HepG2 (cell line): ENCODE measurements around the gene PANK3. TPM values are rescaled to one million over a fixed set of nuclear protein-coding genes. Genes with fewer than 3 reads are reported as not detected.

ENCODE experiments used
- ATAC-seq: fragments of 200-7000 bp; cut with Tn5 transposase; 3 replicates; pipeline ENCODE4 v1.9.1; 2020; ENCODE audit warnings: mild to moderate bottlenecking, moderate library complexity
- BruUV-seq: library from RNA; stranded (reverse); fragments of 400-500 nt; replicated peaks from 2 replicates; lab custom pipeline; 2021; lab: Mats Ljungman, UMichigan
- CTCF ChIA-PET: fragments of 300-600 bp; formaldehyde crosslinking; extraction: SDS; loops from one replicate; lab custom pipeline; 2021; ENCODE audit warnings: low total read pairs, inconsistent platforms, low intra/inter-chr PET ratio; lab: Yijun Ruan, JAX
- POLR2A ChIA-PET: fragments of 350-600 bp; sonication (Branson Sonifier 250); formaldehyde crosslinking; loops from one replicate; lab custom pipeline; 2020; ENCODE audit warnings: antibody characterized with exemption, inconsistent platforms; lab: Yijun Ruan, JAX
- DNase-seq: peaks from one replicate; pipeline ENCODE4 v3.0.0-alpha.2; 2015; ENCODE audit warnings: low spot score
- FAIRE-seq: peaks from 3 replicates; lab custom pipeline; 2011; peaks lifted over from hg19 to GRCh38; lab: Jason Lieb, UNC
- H2AFZ ChIP-seq: one replicate; pipeline ENCODE4 v1.6.1; 2011; ENCODE audit warnings: low read length, inconsistent platforms
- H3K27ac ChIP-seq: fragments of 300-600 bp; 3 replicates; pipeline ENCODE4 v1.8.0; 2011; ENCODE audit warnings: mixed run types, mild to moderate bottlenecking, mixed read lengths, low read length, inconsistent platforms; ENCODE audit not compliant: insufficient read depth; ENCODE audit errors: extremely low read length
- H3K27me3 ChIP-seq, 2 experiments: fragments of 200-600 bp in 1 of 2; 2 replicates in 1 of 2; 3 replicates in 1 of 2; pipeline versions ENCODE4 v1.6.0 to v1.8.0; 2011; ENCODE audit warnings: low read length in 2 of 2, mild to moderate bottlenecking in 2 of 2, moderate library complexity in 2 of 2, inconsistent platforms in 1 of 2; ENCODE audit not compliant: insufficient read depth in 2 of 2, control insufficient read depth in 1 of 2
- H3K36me3 ChIP-seq, 2 experiments: fragments of 200-600 bp in 1 of 2; replicated peaks in 1 of 2; 2 replicates in 1 of 2; 3 replicates in 1 of 2; pipeline versions ENCODE4 v1.5.1 to v1.8.0; 2011; ENCODE audit warnings: low read length in 2 of 2, inconsistent platforms in 1 of 2; ENCODE audit not compliant: insufficient read depth in 2 of 2, control insufficient read depth in 1 of 2
- H3K4me1 ChIP-seq: 2 replicates; pipeline ENCODE4 v1.5.1; 2012; ENCODE audit warnings: low read length, inconsistent platforms; ENCODE audit not compliant: insufficient read depth
- H3K4me2 ChIP-seq: 2 replicates; pipeline ENCODE4 v1.6.0; 2011; ENCODE audit warnings: low read depth, low read length, inconsistent platforms
- H3K4me3 ChIP-seq, 3 experiments: fragments of 200-600 bp in 1 of 3; sonication (generic), shearing (Covaris generic) in 1 of 3; replicated peaks in 1 of 3; 2 replicates each; pipeline ENCODE4 v1.5.1; 2011 to 2016; ENCODE audit warnings: low read length in 3 of 3, inconsistent platforms in 2 of 3, low read depth in 2 of 3, mild to moderate bottlenecking in 2 of 3, control low read depth in 1 of 3, mixed read lengths in 1 of 3; ENCODE audit not compliant: insufficient read depth in 1 of 3
- H3K79me2 ChIP-seq: one replicate; pipeline ENCODE4 v1.6.1; 2011; ENCODE audit warnings: low read length, inconsistent platforms; ENCODE audit not compliant: insufficient read depth
- H3K9ac ChIP-seq: 2 replicates; pipeline ENCODE4 v1.6.0; 2011; ENCODE audit warnings: mild to moderate bottlenecking, low read depth, low read length, inconsistent platforms; ENCODE audit not compliant: insufficient read depth
- H3K9me3 ChIP-seq: 2 replicates; pipeline ENCODE4 v1.5.1; 2012; ENCODE audit warnings: mild to moderate bottlenecking, low read length
- H4K20me1 ChIP-seq: 2 replicates; pipeline ENCODE4 v1.6.0; 2011; ENCODE audit warnings: inconsistent platforms, mild to moderate bottlenecking, low read length, moderate library complexity; ENCODE audit not compliant: insufficient read depth
- DDIT3 ChIP-seq: sonication (generic); formaldehyde crosslinking; IDR thresholded peaks from 2 replicates; pipeline ENCODE4 v1.4.0; 2020; ENCODE audit warnings: mild to moderate bottlenecking, missing genetic modification reagents
- HMGXB4 ChIP-seq, 2 experiments: sonication (generic) in 1 of 2; formaldehyde crosslinking in 1 of 2; IDR thresholded peaks; 2 replicates each; pipeline versions ENCODE4 v1.4.0 to v1.6.1; 2018 to 2020; ENCODE audit warnings: missing genetic modification reagents in 2 of 2, borderline replicate concordance in 1 of 2, low read depth in 1 of 2, mild to moderate bottlenecking in 1 of 2, missing biosample characterization in 1 of 2
- IRF1 ChIP-seq: sonication (generic); formaldehyde crosslinking; IDR thresholded peaks from 2 replicates; pipeline ENCODE4 v1.4.0; 2020; ENCODE audit warnings: low read depth, mild to moderate bottlenecking, missing genetic modification reagents
- MEF2D ChIP-seq: sonication (generic); formaldehyde crosslinking; IDR thresholded peaks from 2 replicates; pipeline ENCODE4 v1.5.1; 2020; ENCODE audit warnings: mild to moderate bottlenecking, missing genetic modification reagents
- NONO ChIP-seq, 2 experiments: fragments of 450-650 bp in 1 of 2; sonication (generic) in 1 of 2; formaldehyde crosslinking in 1 of 2; IDR thresholded peaks in 1 of 2; conservative IDR thresholded peaks in 1 of 2; 2 replicates each; pipeline versions ENCODE4 v1.6.1 to v1.8.0; 2017 to 2022; ENCODE audit warnings: mild to moderate bottlenecking in 1 of 2, missing genetic modification reagents in 1 of 2, moderate library complexity in 1 of 2
- PCBP2 ChIP-seq: fragments of 200-400 bp; formaldehyde crosslinking; optimal IDR thresholded peaks from 2 replicates; pipeline ENCODE3; 2018; ENCODE audit warnings: low read length, low read depth; ENCODE audit not compliant: poor library complexity, severe bottlenecking
- RBFOX2 ChIP-seq: fragments of 200-400 bp; formaldehyde crosslinking; IDR thresholded peaks from 2 replicates; pipeline ENCODE4 v1.6.1; 2017; ENCODE audit warnings: low read depth, mild to moderate bottlenecking, low read length
- TMF1 ChIP-seq: sonication (generic); formaldehyde crosslinking; IDR thresholded peaks from 2 replicates; pipeline ENCODE4 v1.8.1; 2022; ENCODE audit warnings: low read depth, missing genetic modification reagents
- ZNF232 ChIP-seq: sonication (generic); formaldehyde crosslinking; IDR thresholded peaks from 2 replicates; pipeline ENCODE4 v1.4.0; 2020; ENCODE audit warnings: missing genetic modification reagents, borderline replicate concordance
- ZNF30 ChIP-seq: sonication (generic); formaldehyde crosslinking; IDR thresholded peaks from 2 replicates; pipeline ENCODE4 v1.5.0; 2020; ENCODE audit warnings: mild to moderate bottlenecking, missing genetic modification reagents
- ZNF557 ChIP-seq: sonication (generic); formaldehyde crosslinking; IDR thresholded peaks from 2 replicates; pipeline ENCODE4 v1.4.0; 2020; ENCODE audit warnings: missing genetic modification reagents
- ZNF614 ChIP-seq: IDR thresholded peaks from 2 replicates; pipeline ENCODE4 v1.6.1; 2018; ENCODE audit warnings: missing biosample characterization, missing genetic modification reagents, inconsistent platforms, borderline replicate concordance
- ZNF616 ChIP-seq: sonication (generic); formaldehyde crosslinking; IDR thresholded peaks from 2 replicates; pipeline ENCODE4 v1.5.0; 2020; ENCODE audit warnings: low read depth, mild to moderate bottlenecking, missing genetic modification reagents
- ZNF646 ChIP-seq: sonication (generic); formaldehyde crosslinking; IDR thresholded peaks from 2 replicates; pipeline ENCODE4 v1.9.0; 2021; ENCODE audit warnings: mild to moderate bottlenecking, missing genetic modification reagents
- ZSCAN30 ChIP-seq: sonication (generic); formaldehyde crosslinking; IDR thresholded peaks from 2 replicates; pipeline ENCODE4 v1.5.0; 2020; ENCODE audit warnings: mild to moderate bottlenecking, missing genetic modification reagents
- WGBS: methylation state at CpG from one replicate; pipeline ENCODE4 v1.1.6; 2017; ENCODE audit warnings: low lambda C conversion rate; 5-methylcytosine and 5-hydroxymethylcytosine counted together
- in situ Hi-C: cut with HindIII; loops from 2 replicates; pipeline ENCODE4 v1.10.0; 2017; ENCODE audit warnings: low pct_unique_long_range_greater_than_20kb; ENCODE audit not compliant: extremely low pct_ligation_motif_present
- intact Hi-C: fragments of 100-400 bp; cut with micrococcal nuclease; formaldehyde crosslinking; loops from one replicate; pipeline ENCODE4 v1.10.0; 2022; ENCODE audit not compliant: unreplicated experiment
- polyA plus RNA-seq, 8 experiments: library from polyadenylated mRNA; depleted of rRNA in 3 of 8; stranded (reverse) in 7 of 8; unstranded in 1 of 8; fragments of >200 nt; fragmentation: Illumina TruSeq in 4 of 8; extraction: Trizol in 4 of 8; gene quantifications; 2 replicates each; pipeline versions ENCODE4 v1.2.1 to v1.2.3, GENCODE V29; 2011 to 2016; ENCODE audit warnings: low read depth in 4 of 8, missing spikeins in 1 of 8, mixed read lengths in 1 of 8; ENCODE audit not compliant: insufficient read depth in 1 of 8
- total RNA-seq, 5 experiments: library from RNA; depleted of rRNA; stranded (reverse); fragments of >200 nt; fragmentation: Illumina TruSeq; extraction: Trizol; gene quantifications; 2 replicates each; pipeline ENCODE4 v1.2.3, GENCODE V29; 2016; ENCODE audit warnings: low read depth in 1 of 5

The PANK3 gene
- total and polyA plus RNA-seq, 2 of the 13 experiments (the other 11 are each of a cell fraction or from before 2014, with no cell fraction given), result 26.9 to 69.5 TPM

GRCh38 chr5:168613996-168614395 lies 34.8 kb upstream of the PANK3 start:
- no peaks in the 10 kb centered on the region for H3K9me3 ChIP-seq
- FAIRE-seq (peak; percentile 12), ATAC-seq (peak; percentile 90), DNase-seq (peak; percentile 58)
- ChIA-PET POLR2A (interaction anchor here (1.1 kb wide), 1 partner anchor 34 kb away, joined by 3 read pairs; the partner anchor contains the start of gene PANK3), CTCF (no interaction called here)
- in situ Hi-C loops (no loop called here), intact Hi-C loops (loop anchor here (2.0 kb wide), 1 partner anchor 21 kb away; no protein-coding TSS in a partner anchor)
- H3K4me2 ChIP-seq, result peak overlapping the region; percentile 21; the same call in 1 of the 2 replicates
- whole genome bisulfite sequencing, result 0% methylated on average over 1 of the region's 1 CpG
- peaks cover 44% of the 10 kb centered on the region for H3K4me1 ChIP-seq
- peak overlapping the region; percentile 3 for H3K27ac ChIP-seq
- no peaks in the 10 kb centered on the region for H3K27me3 ChIP-seq
- H4K20me1 ChIP-seq, result no peaks in the 10 kb centered on the region
- H3K36me3 ChIP-seq, result no peaks in the 10 kb centered on the region
- H3K79me2 ChIP-seq, result no peaks in the 10 kb centered on the region
- no peak overlapping the region for H3K4me3 ChIP-seq
- BruUV-seq, result no TSS peak
- no peak overlapping the region for H3K9ac ChIP-seq
- no peak overlapping the region for H2AFZ ChIP-seq
- TF ChIP-seq ZSCAN30 (CRISPR knock-in tag) (no peak), TMF1 (CRISPR knock-in tag) (no peak), NONO (IDR thresholded peaks at IDR 0.05) (no peak), NONO (CRISPR knock-in tag; conservative IDR thresholded peaks at IDR 0.05) (no peak), IRF1 (CRISPR knock-in tag) (no peak), ZNF616 (no peak), ZNF557 (no peak), ZNF232 (CRISPR knock-in tag) (no peak), ZNF646 (CRISPR knock-in tag) (no peak), MEF2D (no peak), ZNF614 (CRISPR knock-in tag) (no peak), HMGXB4 (CRISPR knock-in tag; IDR thresholded peaks at IDR 0.05; ENCODE audit: borderline replicate concordance in 1 of 2, low read depth in 1 of 2) (no peak), RBFOX2 (no peak), DDIT3 (CRISPR knock-in tag) (no peak), ZNF30 (CRISPR knock-in tag) (no peak), PCBP2 (no peak)
